ENCODE measurements around the gene COLGALT1.
"Not testable (repeated sequence)": the region's sequence is repeated elsewhere in the genome, so short reads cannot be mapped to it uniquely, and the experiment has no call there.

Gene COLGALT1

DNA sequence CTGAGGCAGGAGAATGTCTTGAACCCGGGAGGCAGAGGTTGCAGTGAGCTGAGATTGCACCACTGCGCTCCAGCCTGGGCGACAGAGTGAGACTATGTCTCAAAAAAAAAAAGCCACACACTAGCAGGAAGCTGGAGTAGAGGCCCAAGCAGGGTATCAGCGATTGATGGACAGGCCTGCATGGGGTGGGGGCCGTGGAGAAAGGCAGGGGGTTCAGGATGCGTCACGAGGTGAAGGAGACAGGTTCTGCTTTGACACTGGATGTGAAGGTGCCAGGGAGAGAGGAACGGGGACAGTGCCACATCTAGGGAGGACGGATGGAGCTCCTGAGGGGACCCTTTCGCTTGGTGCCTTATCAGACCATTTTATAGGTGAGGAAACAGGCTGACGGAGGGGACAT, 7.1 kb downstream of the COLGALT1 start:
- DNase-seq: no peak

DNA sequence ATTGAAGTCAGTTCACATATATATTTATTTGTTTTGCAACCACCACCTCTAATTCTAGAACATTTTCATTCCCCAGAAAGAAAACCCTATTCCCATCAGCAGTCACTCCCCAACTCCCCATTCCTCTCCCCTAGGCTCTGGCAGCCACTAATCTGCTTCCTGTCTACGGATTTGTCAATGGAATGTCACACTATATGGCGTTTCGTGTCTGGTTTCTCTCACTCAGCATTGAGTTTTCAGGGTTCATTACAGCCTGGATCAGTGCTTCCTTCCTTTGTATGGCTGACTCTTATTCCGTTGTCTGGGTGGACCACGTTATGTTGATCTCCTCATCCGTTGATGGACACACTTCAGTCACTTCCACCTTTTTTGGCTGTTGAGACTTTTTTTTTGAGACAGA, 9.3 kb downstream of the COLGALT1 start:
- DNase-seq: no peak

DNA sequence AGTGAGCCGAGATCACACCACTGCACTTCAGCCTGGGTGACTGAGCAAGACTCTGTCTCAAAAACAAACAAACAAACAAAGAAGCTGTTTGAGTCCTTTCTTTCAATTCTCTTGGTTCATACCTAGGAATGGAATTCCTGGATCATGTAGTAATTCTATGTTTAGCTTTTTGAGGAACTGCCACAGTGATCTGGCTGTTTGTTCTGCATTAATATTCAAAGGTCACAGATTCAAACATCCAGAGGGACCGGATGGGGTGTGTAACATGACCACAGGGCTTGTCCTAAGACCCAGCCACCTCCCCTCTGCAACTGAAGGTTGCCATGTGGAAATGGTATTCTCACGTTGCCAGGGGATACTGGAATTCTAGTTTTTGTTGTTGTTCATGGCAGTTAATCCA, 10.2 kb downstream of the COLGALT1 start:
- DNase-seq: no peak

DNA sequence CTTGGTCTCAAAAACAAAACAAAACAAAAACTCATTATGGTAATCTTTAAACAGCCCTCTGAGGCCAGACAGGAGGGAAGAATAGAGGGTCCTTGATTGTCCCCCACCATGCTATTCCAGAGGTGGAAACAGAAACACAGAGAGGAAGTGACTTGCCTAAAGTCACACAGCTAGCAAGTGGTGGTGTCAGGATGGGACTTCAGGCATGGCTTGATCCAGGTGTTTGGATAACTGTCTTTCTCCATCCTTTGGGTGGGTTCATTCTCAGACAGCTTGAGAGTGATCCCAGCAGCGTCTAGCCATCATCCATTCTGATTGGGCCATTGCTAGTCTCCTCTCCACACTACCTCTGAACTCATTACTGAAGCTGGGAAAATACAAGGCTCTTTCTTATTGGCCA, 12.5 kb downstream of the COLGALT1 start:
- no peak for DNase-seq

DNA sequence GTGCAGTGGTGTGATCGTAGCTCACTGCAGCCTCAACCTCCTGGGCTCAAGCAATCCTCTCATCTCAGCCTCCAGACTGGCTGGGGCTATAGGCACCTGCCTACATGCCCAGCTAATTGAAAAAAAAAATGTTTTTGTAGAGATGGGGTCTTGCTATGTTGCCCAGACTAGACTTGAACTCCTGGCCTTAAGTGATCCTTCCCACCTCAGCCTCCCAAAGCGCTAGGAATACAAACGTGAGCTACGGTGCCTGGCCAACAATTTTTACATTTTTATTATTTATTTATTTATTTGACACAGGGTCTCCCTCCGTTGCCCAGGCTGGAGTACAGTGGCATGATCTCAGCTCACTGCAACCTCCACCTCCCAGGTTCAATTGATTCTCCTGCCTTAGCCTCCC, 14.8 kb downstream of the COLGALT1 start:
- DNase-seq: not testable (repeated sequence)

DNA sequence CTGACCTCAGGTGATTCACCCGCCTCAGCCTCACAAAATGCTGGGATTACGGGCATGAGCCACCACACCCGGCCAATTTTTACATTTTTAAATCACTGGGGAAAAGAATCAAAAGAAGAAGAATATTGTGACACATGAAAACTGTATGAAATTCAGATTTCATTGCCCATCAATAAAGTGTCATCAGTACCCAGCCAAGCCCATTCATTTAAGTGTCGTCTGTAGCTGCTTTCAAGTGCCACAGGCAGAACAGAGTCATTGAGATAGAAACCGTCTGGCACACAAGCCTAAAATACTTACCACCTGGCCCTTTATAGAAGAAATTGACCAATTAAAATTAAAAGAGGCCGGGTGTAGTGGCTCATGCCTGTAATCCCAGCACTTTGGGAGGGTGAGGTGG, 15.3 kb downstream of the COLGALT1 start:
- DNase-seq: no peak

DNA sequence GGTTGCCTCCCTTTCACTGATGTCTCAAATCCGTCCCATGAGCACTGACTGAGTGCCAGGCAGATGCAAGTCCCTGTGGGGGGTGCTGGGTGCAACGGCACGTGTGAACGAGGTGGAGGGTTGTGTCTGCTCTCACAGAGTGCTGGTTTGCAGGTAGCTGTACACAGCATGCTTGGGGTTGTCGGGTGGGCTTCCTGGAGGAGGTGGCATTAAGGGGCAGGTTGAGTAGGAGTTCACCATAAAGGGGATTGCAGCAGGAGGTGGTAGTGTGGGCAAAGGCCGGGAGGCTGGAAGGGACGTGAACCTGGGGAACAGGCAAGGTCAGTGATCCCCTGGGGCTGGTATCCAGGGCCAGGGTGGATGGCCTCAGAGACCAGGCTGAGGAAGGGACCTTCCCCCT, 17.2 kb downstream of the COLGALT1 start:
- no peak for DNase-seq

DNA sequence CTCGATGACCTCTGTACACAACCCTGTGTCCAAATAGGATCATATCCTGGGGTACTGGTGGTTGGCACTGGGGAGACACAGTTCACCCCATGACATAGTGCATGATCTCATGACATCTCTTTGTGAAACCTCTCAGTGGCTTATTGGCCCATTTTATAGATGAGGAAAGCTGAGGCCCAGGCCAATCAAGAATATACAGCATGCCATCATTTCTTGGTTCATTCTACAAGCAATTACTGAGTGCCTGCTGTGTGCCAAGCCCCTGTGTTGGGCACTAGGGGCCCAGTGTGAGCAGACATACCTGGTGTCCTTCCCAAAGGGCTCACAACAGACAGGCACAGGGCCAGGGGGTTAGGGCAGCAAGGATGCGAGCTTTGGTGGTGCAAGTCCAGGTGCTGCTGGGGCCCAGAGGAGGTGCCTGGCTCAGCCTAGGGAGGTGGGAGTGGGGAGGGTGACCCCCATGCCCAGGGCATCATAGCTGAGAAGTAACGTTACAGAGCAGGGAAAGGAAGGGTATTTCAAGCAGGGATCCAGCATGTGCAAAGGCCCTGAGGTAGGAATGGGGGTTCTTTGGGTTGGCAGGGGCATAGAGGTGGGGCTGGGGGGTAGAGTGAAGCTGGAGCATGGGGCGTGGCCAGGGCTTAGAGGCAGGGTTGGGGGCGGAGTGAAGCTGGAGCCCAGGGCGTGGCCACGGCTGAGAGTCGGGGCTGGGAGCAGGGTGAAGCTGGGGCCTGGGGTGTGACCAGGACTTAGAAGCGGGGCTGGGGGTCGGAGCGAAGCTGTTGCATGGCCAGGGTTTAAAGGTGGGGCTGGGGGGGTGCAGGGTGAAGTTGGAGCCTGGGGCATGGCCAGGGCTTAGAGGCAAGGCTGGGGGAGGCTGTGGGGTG, 20.7 kb downstream of the COLGALT1 start:
- DNase-seq: no peak

DNA sequence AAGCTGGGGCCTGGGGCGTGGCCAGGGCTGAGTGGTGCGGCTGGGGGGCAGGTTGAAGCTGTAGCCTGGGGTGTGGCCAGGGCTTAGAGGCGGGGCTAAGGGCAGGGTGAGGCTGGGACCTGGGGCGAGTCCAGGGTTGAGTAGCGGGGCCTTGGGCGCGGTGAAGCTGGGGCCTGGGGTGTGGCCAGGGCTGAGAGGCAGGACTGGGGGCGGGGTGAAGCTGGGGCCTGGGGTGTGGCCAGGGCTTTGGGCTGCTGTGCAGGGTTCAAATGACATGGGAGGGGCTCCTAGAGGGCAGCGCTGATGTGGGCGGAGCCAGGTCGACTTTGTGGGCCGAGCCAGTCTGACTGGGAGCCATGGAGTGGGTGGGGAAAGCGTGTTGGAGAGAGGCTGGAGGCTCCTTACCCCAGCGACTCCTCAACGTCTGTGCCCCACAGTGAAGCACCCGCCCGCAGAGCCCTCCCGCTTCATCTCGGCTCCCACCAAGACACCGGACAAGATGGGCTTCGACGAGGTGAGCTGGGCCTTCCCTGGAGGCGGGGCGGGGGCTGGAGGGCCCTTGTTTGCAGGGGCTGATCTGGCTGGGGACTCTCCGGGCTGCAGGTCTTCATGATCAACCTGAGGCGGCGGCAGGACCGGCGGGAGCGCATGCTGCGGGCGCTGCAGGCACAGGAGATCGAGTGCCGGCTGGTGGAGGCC, 21.5 kb downstream of the COLGALT1 start:
- no peak for DNase-seq

DNA sequence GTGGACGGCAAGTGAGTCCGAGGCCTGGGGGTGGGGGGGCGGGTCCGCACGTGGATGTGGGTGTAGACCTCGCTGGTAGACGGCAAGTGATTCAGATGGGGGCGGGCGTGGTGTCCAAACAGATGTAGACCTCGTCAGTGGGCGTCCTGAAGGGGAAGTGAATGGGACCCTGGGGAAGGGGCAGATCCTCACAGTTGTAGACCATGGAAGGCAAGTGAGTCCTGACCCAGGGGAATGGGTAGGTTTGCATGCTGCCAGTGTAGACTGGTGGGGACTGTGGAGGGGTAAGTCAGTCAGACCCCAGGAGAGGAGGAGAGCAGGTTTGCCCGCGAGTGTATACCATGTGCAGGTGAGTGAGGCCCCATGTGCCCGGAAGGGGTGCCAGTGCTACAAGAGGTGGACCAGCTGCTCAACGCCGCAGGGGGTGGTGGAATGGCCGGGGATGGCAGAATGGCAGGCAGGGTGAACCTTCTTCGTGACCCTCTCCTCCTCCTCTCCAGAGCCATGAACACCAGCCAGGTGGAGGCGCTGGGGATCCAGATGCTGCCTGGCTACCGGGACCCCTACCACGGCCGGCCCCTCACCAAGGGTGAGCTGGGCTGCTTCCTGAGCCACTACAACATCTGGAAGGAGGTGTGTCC, 22.1 kb downstream of the COLGALT1 start:
- DNase-seq: no peak

DNA sequence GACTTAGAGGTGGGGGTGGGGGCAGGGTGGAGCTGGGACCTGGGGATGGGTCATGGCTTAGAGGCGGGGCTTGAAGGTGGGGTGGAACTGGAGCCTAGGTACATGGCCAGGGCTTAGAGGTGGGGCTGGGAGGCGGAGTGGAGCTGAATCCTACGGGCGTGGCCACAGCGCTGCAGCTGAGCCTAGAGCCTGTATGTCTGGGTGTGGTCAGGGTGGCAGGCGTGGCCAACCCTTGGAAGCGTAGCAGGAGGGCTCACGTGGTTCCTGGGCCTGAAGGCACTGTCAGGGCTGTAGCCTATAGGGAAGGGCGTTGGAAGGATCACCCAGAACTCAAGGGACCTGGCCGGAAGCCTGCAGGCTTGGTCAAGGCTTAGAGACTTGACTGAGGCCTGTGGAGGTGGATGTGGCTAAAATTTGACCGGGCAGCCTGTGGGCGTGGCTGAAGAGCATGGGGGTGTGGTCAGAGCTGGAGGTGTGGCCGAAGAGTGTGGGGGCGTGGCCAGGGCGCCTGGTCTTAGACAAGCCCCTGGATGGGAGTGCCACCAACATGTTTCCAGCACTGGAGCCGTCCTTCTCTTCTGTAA, 24.3 kb downstream of the COLGALT1 start:
- DNase-seq: no peak

DNA sequence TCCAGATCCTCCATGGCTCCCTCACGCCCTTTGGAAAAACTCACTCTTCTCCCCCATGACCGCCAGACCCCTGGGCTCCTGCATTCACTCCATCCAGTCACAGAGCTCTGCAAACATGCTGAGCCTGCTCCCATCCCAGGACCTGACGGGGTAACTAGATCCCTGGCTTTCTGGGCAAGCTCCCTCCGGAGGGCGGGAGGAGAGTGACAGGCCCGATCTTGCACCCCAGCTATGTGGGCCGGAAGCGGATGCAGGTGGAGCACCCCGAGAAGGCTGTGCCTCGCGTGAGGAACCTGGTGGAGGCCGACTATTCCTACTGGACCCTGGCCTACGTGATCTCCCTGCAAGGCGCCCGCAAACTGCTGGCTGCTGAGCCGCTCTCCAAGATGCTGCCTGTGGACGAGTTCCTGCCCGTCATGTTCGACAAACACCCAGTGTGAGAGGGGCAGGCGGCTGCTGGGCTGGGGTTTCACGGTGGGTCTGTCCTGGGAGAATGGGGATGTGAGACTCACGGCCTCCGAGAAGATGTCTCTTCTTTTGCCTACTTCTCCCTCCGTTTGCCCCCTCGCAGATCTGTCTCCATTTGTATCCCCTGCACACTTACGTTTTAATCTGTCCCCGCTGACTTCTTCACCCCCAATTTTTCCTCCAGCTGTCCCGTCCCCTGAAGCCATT, 25.2 kb downstream of the COLGALT1 start:
- no peak for DNase-seq

DNA sequence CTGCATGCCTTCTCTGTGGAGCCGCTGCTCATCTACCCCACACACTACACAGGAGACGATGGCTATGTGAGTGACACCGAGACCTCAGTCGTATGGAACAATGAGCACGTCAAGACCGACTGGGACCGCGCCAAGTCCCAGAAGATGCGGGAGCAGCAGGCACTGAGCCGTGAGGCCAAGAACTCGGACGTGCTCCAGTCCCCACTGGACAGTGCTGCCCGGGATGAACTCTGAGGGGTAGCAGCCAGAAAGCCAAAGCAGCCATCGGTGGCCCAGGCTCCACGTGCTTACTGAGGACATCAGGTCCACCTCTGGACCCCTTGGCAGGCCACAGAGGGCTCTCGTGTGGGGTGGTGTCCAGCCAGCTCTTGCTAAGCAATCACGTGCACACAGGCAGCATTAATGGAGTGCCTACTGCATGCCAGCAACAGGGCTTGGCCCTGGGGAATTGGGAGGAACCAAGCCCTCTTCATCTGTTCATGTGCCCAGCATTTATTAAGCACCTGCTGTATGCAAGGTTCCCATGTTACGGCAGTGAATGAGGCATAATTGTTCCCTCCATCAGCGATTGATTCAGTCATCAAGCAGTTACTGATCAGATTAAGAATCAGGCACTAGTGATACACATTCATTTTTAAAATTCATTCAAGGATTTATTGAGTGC, 25.9 kb downstream of the COLGALT1 start:
- no peak for DNase-seq

DNA sequence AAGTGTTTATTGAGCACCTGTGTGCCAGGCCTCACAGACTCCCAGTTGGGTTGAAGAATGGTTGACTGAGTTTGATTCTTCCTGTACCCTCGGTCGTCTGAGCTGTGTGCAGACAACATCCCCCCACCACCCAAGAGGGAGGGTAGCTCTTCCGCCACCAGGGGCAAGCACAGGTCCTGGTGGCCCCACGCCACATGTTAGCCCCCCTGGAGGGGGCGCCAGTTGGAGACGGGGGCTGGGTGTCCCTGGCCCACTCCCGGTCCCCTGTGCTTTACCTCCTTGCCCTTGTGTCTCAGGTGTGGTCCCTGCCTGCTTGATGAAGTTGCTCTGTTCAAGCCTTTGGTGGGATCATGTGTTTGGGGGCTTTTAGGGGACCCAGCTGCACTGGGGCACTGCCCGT, 27.2 kb downstream of the COLGALT1 start:
- no peak for DNase-seq

DNA sequence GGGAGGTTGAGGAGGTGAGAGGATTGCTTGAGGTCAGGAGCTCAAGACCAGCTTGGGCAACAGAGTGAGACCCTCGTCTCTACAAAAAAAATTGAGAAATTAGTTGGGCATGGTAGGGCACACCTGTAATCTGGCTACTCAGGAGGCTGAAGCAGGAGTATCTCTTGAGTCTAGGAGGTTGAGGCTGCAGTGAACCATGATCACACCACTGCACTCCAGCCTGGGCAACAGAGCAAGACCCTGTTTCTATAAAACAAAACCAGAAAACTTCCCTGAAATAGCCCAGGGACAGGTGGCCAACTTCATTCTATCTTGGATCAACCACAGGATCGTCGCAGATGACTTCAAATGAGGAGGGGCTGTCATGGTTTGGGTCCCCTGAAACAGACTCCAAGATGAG, 28.7 kb downstream of the COLGALT1 start:
- DNase-seq: no peak

DNA sequence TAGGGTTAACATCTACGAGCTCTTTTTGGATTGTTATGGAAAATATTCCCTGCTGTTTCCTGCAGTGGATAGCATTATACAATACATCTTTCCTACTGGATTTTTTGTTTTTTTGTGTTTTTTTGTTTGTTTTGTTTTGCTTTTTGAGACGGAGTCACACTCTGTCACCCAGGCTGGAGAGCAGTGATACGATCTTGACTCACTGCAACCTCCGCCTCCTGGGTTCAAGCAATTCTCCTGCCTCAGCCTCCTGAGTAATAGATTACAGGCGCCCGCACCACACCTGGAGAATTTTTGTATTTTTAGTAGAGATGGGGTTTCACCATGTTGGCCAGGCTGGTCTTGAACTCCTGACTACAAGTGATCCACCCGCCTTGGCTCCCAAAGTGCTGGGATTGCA, 29.9 kb downstream of the COLGALT1 start:
- not testable (repeated sequence) for DNase-seq

DNA sequence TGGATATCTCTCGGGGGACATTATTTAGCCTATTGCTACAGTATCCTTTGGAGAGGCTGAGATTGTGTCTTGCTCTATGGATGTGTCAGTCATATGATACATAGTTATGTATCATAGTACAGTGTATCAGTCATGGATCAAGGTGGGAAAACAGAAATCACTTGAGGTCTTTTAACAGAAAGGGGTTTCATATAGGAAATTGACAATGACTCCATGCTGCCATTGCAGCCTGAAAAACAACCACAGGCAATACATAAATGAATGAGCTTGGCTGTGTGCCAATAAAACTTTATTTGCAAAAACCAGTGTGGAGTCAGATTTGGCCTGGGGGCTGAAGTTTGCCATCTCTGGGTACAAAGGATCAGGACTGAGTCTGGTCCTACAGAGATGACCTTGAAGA, 35.4 kb downstream of the COLGALT1 start:
- DNase-seq: no peak

DNA sequence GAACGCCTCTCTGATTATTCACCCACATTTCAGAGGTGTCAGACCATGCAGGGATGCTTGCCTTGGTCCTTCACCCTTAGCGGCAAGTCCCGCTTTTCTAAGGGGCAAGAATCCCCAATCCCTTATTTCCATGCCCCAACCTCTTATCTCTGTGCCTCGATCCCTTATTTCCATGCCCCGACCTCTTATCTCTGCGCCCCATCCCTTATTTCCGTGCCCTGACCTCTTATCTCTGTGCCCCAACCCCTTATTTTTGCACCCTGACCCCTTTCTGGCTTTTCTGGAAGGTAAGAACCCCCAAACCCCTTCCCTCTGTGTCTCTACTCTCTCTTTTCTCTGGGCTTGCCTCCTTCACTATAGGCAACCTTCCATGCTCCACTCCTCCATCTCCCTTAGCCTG, 38.8 kb downstream of the COLGALT1 start:
- not testable (repeated sequence) for DNase-seq

DNA sequence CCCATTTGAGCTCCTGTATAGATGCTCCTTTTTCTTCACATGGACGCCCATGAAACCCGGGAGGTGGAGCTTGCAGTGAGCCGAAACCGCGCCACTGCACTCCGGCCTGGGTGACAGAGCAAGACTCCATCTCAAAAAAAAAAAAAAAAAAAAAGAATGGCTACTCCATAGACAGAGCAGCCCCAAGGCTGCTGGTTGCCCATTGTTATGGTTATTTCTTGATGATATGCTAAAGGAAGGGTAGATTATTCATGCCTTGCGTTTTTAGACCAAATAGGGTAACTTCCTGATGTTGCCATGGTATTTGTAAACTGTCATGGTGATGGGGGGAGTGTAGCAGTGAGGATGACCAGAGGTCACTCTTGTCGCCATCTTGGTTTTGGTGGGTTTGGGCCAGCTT, 42.6 kb downstream of the COLGALT1 start:
- not testable (repeated sequence) for DNase-seq

DNA sequence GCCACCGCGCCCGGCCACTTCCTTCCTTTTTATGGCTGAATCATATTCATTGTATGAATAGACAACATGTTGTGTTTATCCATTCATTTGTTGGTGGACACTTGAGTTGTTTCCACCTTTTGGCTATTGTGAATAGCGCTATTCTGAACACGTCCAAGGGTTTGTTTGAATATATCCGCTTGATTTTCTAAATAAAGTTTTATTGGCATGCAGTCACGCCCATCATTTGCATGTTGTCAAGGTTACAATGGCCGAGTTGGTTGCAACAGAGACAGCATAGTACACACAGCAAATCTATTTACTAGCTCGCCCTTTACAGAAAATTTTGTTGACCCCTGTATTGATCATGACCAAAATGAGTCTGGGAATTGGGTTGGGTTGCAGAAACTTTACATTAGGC, 43.5 kb downstream of the COLGALT1 start:
- DNase-seq: no peak

DNA sequence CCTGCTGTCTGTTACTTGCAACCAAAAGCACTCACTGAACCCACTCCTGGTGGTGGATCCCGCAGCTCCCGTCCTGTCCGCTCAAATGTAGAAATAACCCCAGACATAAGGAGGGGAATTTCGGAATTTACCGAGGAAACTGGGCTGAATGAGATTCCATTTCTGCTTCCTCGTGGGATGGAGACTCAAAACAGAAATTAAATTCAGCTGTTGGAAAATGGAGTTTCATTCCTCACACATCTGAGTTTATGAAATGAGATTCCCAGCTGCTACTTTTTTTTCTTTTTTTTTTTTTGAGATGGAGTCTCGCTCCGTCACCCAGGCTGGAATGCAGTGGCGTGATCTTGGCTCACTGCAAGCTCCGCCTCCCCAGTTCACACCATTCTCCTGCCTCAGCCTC, 44.3 kb downstream of the COLGALT1 start:
- DNase-seq: no peak

DNA sequence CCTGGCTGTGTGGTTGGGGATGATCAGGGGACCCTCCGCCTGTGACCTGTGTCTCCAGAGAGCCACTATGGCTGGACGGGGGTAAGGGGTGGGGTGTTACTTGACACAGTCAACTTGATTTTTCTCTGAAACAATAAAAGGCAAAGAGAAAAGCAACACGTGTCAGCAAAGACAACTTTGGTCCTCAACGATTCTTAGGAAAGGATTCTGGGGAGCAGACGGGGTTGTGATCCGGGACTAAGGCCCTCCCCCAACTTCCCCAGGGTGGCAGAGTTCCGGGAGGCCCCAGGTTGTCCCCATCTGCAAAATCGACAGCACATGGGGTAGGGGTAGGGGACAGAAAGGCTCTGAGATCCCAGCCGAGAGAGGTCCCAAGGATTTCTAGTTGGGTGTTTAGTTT, 46.2 kb downstream of the COLGALT1 start:
- no peak for DNase-seq
